AG10803 (cell line): ENCODE results near the gene CSF1.
A peak's percentile ranks its signal among the peaks of the same experiment; 100 is the strongest.

Experiments
- DNase-seq: peaks from one replicate; pipeline ENCODE4 v3.0.0; 2010; ENCODE audit warnings: low read depth
- H3K4me3 ChIP-seq: 2 replicates; pipeline ENCODE4 v1.5.1; 2011; ENCODE audit warnings: mild to moderate bottlenecking, low read length, control low read depth
- CTCF ChIP-seq: conservative IDR thresholded peaks from 2 replicates; pipeline ENCODE4 v1.5.1; 2011; ENCODE audit warnings: mild to moderate bottlenecking, low read length, control low read depth, inconsistent platforms

Gene CSF1

GRCh38 chr1:109924316-109924715 is 13.7 kb downstream of the CSF1 start:
- no peak for DNase-seq
- TF ChIP-seq CTCF, result no peak
- H3K4me3 ChIP-seq, result no peak overlapping the region

DNA sequence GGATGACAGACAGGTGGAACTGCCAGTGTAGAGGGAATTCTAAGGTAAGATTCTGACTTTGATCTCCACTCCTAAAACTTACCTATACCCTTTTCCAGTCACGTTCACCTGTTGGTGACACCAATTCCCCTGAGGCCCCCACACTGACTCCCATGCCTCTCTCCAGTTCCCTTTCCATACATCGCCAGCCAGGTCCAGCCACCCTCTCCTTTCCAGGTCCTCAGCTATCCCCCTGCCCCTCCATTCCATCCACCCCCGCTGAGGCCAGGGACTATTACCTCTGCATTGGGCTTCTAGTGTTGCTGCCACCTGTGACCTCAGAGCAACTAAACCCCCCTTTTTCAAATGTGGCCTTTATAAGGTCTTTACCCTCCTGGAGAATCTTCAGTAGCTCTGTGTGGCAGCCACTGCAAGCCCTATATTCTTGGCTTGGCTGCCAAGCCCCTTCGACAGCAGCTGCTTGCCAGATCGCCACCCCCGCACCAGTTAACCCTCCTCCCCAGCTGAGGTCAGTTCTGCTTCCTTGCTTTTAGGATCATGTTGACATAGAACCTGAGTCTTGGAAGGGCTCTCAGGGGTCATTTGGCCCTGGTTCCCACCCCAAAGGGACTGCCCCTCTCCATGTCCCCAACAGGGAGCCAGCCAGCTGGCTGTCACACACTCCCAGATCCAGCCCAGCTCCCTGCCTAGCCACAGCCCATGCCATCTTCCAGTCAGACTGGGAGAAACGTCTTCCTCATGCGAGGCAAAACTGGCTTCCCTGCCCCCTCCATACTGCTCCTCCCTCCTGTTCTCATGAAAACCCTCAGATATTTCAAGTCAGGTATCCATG is 14.7 kb downstream of the CSF1 start:
- no peak for DNase-seq
- H3K4me3 ChIP-seq, result no peak overlapping the region
- TF ChIP-seq CTCF, result no peak

- TF ChIP-seq CTCF, result no peak
- peak; percentile 82 for DNase-seq
- H3K4me3 ChIP-seq, result no peak overlapping the region
Measured at GRCh38 chr1:109926662-109927300, 16.1 kb downstream of the CSF1 start.

DNA sequence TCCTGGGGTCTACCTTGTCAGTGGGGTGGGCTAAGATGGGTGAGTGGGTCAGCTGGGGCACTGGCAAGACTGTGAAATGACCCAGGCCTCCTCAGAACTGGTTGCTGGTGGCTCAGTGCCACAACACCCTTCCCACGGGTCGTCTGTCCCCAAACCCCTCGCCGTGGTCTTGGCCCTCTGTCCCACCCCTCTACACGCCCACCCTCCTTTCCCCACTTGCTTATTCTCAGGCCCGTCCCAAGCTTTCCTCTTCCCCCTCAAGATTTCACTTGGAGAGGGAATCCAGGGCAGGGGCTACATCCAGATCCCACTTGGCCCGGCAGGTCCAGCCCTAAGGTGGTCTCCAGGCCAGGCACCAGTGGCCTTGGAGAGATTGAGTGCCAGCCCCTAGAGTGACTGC is 16.7 kb downstream of the CSF1 start:
- H3K4me3 ChIP-seq, result no peak overlapping the region
- no peak for DNase-seq
- TF ChIP-seq CTCF, result no peak

- TF ChIP-seq CTCF, result no peak
- peak; percentile 69 for DNase-seq
- H3K4me3 ChIP-seq, result no peak overlapping the region
Measured at GRCh38 chr1:109927911-109928321, 17.3 kb downstream of the CSF1 start.

- peak; percentile 89 for DNase-seq
- no peak for TF ChIP-seq CTCF
- no peak overlapping the region for H3K4me3 ChIP-seq
Measured at GRCh38 chr1:109928591-109929111, 18.0 kb downstream of the CSF1 start.

GRCh38 chr1:109929170-109929569 is 18.5 kb downstream of the CSF1 start:
- DNase-seq, result no peak
- no peak overlapping the region for H3K4me3 ChIP-seq
- no peak for TF ChIP-seq CTCF
